IMR-90 (cell line): Measurements from ENCODE around the gene MRM2. TPM values are rescaled to one million over a fixed set of nuclear protein-coding genes. Genes with fewer than 3 reads are reported as not detected.

Experiments used
- ATAC-seq: fragments of 200-7000 bp; cut with Tn5 transposase; 2 replicates; pipeline ENCODE4 v1.9.1; 2020; ENCODE audit warnings: low read depth, mild to moderate bottlenecking, moderate library complexity
- BruUV-seq: library from RNA; stranded (reverse); fragments of 400-500 nt; replicated peaks from 2 replicates; lab custom pipeline; 2021; lab: Mats Ljungman, UMichigan
- CTCF ChIA-PET: fragments of 300-600 bp; formaldehyde crosslinking; extraction: SDS; loops from one replicate; lab custom pipeline; 2021; ENCODE audit warnings: antibody characterized with exemption; lab: Yijun Ruan, JAX
- POLR2A ChIA-PET: fragments of 300-600 bp; sonication (Branson Sonifier 250); formaldehyde crosslinking; loops from one replicate; lab custom pipeline; 2022; ENCODE audit warnings: antibody characterized with exemption; ENCODE audit not compliant: unreplicated experiment; lab: Charles Lee
- DNase-seq: peaks from one replicate; pipeline ENCODE4 v3.0.0; 2013
- H2AFZ ChIP-seq: replicated peaks from 2 replicates; pipeline ENCODE3; 2013; ENCODE audit warnings: low read length, mild to moderate bottlenecking; ENCODE audit not compliant: poor library complexity
- H2AK5ac ChIP-seq: 2 replicates; pipeline ENCODE4 v1.6.1; 2013; ENCODE audit warnings: low read depth, low read length, inconsistent platforms
- H2AK9ac ChIP-seq: replicated peaks from 2 replicates; pipeline ENCODE3; 2013; ENCODE audit warnings: mild to moderate bottlenecking, low read depth, low read length, moderate library complexity; ENCODE audit not compliant: poor library complexity
- H2BK120ac ChIP-seq: 2 replicates; pipeline ENCODE4 v1.6.1; 2013; ENCODE audit warnings: low read depth, low read length, inconsistent platforms
- H2BK15ac ChIP-seq: 3 replicates; pipeline ENCODE4 v1.6.1; 2013; ENCODE audit warnings: low read depth, low read length, inconsistent platforms
- H2BK20ac ChIP-seq: 2 replicates; pipeline ENCODE4 v1.6.1; 2013; ENCODE audit warnings: low read depth, mild to moderate bottlenecking, inconsistent platforms, low read length, moderate library complexity
- H2BK5ac ChIP-seq: 2 replicates; pipeline ENCODE4 v1.6.1; 2013; ENCODE audit warnings: mild to moderate bottlenecking, low read depth, low read length, inconsistent platforms; ENCODE audit not compliant: poor library complexity, severe bottlenecking
- H3K14ac ChIP-seq: replicated peaks from 2 replicates; pipeline ENCODE4 v1.6.1; 2013; ENCODE audit warnings: low read depth, low read length, inconsistent platforms
- H3K18ac ChIP-seq: 2 replicates; pipeline ENCODE4 v1.6.1; 2013; ENCODE audit warnings: low read depth, low read length, control low read depth
- H3K23ac ChIP-seq: 2 replicates; pipeline ENCODE4 v1.6.1; 2013; ENCODE audit warnings: low read depth, low read length, inconsistent platforms
- H3K27ac ChIP-seq: 2 replicates; pipeline ENCODE4 v1.5.1; 2013; ENCODE audit warnings: mild to moderate bottlenecking, control low read depth, low read length; ENCODE audit not compliant: insufficient read depth
- H3K27me3 ChIP-seq: 2 replicates; pipeline ENCODE4 v1.6.1; 2013; ENCODE audit warnings: low read length; ENCODE audit not compliant: control insufficient read depth, insufficient read depth
- H3K36me3 ChIP-seq: 2 replicates; pipeline ENCODE4 v1.6.1; 2013; ENCODE audit warnings: low read length, mixed read lengths; ENCODE audit not compliant: control insufficient read depth, insufficient read depth
- H3K4ac ChIP-seq: 2 replicates; pipeline ENCODE4 v1.6.1; 2013; ENCODE audit warnings: low read depth, low read length, inconsistent platforms
- H3K4me1 ChIP-seq: 2 replicates; pipeline ENCODE4 v1.6.1; 2013; ENCODE audit warnings: low read length, mixed read lengths; ENCODE audit not compliant: control insufficient read depth, insufficient read depth
- H3K4me2 ChIP-seq: 2 replicates; pipeline ENCODE4 v1.6.1; 2013; ENCODE audit warnings: low read depth, mild to moderate bottlenecking, control low read depth, low read length, moderate library complexity
- H3K4me3 ChIP-seq: 2 replicates; pipeline ENCODE4 v1.5.1; 2013; ENCODE audit warnings: low read depth, mild to moderate bottlenecking, control low read depth, low read length, moderate library complexity; ENCODE audit not compliant: insufficient read depth
- H3K56ac ChIP-seq: 2 replicates; pipeline ENCODE4 v1.6.1; 2013; ENCODE audit warnings: low read length, inconsistent platforms; ENCODE audit not compliant: insufficient read depth; ENCODE audit errors: extremely low read depth
- H3K79me1 ChIP-seq, 2 experiments: 2 replicates each; pipeline ENCODE4 v1.6.1; 2013; ENCODE audit warnings: low read length in 2 of 2, inconsistent platforms in 1 of 2, low read depth in 1 of 2
- H3K9ac ChIP-seq: 2 replicates; pipeline ENCODE4 v1.6.1; 2013; ENCODE audit warnings: low read depth, low read length, control low read depth
- H3K9me1 ChIP-seq: 2 replicates; pipeline ENCODE4 v1.6.1; 2013; ENCODE audit warnings: low read length, inconsistent platforms; ENCODE audit not compliant: insufficient read depth
- H3K9me3 ChIP-seq: 2 replicates; pipeline ENCODE4 v1.6.1; 2013; ENCODE audit warnings: low read length; ENCODE audit not compliant: control insufficient read depth, insufficient read depth
- H4K20me1 ChIP-seq: 2 replicates; pipeline ENCODE4 v1.6.1; 2013; ENCODE audit warnings: low read length, inconsistent platforms; ENCODE audit not compliant: insufficient read depth
- H4K5ac ChIP-seq: 2 replicates; pipeline ENCODE4 v1.6.1; 2013; ENCODE audit warnings: mild to moderate bottlenecking, low read depth, low read length, control low read depth
- H4K8ac ChIP-seq, 2 experiments: 2 replicates each; pipeline ENCODE4 v1.6.1; 2013; ENCODE audit warnings: low read depth in 2 of 2, low read length in 2 of 2, control low read depth in 1 of 2, inconsistent platforms in 1 of 2
- H4K91ac ChIP-seq: 2 replicates; pipeline ENCODE4 v1.6.1; 2013; ENCODE audit warnings: low read depth, low read length, inconsistent platforms; ENCODE audit not compliant: insufficient read depth
- BHLHE40 ChIP-seq: fragments of 150-350 bp; IDR thresholded peaks from 2 replicates; pipeline ENCODE4 v1.6.1; 2016; ENCODE audit warnings: mild to moderate bottlenecking, low read depth, low read length
- FOS ChIP-seq: fragments of 150-350 bp; IDR thresholded peaks from 2 replicates; pipeline ENCODE4 v1.6.1; 2016; ENCODE audit warnings: low read depth, low read length
- RCOR1 ChIP-seq: IDR thresholded peaks from 2 replicates; pipeline ENCODE4 v1.6.1; 2012; ENCODE audit warnings: mild to moderate bottlenecking, low read length, improper control_type of control experiment; ENCODE audit not compliant: insufficient replicate concordance
- SMC3 ChIP-seq: fragments of 150-350 bp; IDR thresholded peaks from 2 replicates; pipeline ENCODE4 v1.6.1; 2016; ENCODE audit warnings: low read depth, mild to moderate bottlenecking, antibody characterized with exemption, low read length, moderate library complexity
- WGBS, 2 experiments: methylation state at CpG; one replicate each; pipeline versions ENCODE4 v1.1.5 to v1.1.7; 2013; ENCODE audit warnings: missing lambda C conversion rate in 2 of 2; ENCODE audit not compliant: insufficient read length in 1 of 2; ENCODE audit errors: extremely low coverage in 2 of 2; 5-methylcytosine and 5-hydroxymethylcytosine counted together
- dilution Hi-C: fragments of 300-500 bp; cut with HindIII; formaldehyde crosslinking; loops from one replicate; pipeline ENCODE4 v1.14.3; 2018; ENCODE audit warnings: low sequenced_read_pairs; ENCODE audit not compliant: unreplicated experiment
- in situ Hi-C: fragments of 300-500 bp; cut with MboI; formaldehyde crosslinking; loops from 3 replicates; pipeline ENCODE4 v1.14.3; 2019; ENCODE audit warnings: low sequenced_read_pairs, inconsistent platforms, mixed read lengths
- intact Hi-C: fragments of 100-400 bp; cut with micrococcal nuclease; formaldehyde crosslinking; loops from 2 replicates; pipeline ENCODE4 v1.10.0; 2022
- polyA plus RNA-seq, 3 experiments: library from polyadenylated mRNA; depleted of rRNA; stranded (reverse); fragments of >200 nt; gene quantifications; 2 replicates each; pipeline ENCODE4 v1.2.3, GENCODE V29; 2012; ENCODE audit warnings: low replicate concordance in 1 of 3
- total RNA-seq: library from RNA; depleted of rRNA; stranded (reverse); fragments of >200 nt; gene quantifications from 2 replicates; pipeline ENCODE4 v1.2.3, GENCODE V29; 2012
- TF ChIP-seq, protein P1 (sequence below): fragments of 150-350 bp; IDR thresholded peaks from 2 replicates; pipeline ENCODE4 v1.6.1; 2017; ENCODE audit warnings: mild to moderate bottlenecking, antibody characterized with exemption, low read length, low read depth

The MRM2 gene
- total and polyA plus RNA-seq, 2 of the 4 experiments (the other 2 are of a cell fraction) = 19.1 to 23.8 TPM

DNA sequence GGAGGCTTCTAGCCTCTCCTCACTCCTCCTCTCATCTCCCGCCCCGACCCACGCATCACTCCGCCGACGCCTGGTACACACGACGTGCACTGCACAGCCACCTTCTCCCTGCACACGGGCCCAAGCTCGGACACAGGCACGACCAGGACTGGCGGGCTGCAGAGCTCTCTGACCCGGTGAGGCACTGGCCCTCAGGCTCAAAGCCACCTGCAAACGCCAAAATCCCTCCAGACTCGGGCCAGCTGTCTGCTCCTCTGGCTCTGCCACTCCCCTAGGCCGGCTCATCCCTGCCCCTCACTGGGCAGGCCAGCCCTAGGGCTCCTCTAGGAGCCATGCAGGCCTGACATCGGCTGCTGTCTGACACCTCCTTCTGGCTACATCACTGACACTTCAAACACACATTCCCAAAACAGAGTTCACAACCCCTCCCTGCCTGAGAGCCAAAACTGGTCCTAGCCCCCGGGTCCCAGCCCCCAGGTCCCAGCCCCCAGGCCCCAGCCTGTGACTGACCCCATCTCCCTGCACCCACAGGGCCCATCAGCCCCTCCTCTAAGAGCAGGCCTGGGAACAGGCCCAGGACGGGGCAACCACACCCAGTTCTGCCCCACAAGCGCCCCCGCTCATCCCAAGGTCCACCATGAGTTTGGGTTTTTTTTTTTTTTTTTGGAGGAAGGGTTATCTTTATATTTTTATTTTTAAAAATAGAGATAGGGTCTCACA, 44.4 kb downstream of the MRM2 start:
- dilution Hi-C loops = no loop called here
- Histone ChIP-seq H2AK9ac (peak overlapping the region; percentile 20), H2BK120ac (no peak overlapping the region), H3K27ac (no peak overlapping the region), H2BK15ac (no peak overlapping the region), H3K9me1 (no peaks in the 10 kb centered on the region), H3K23ac (no peak overlapping the region), H4K91ac (no peak overlapping the region), H4K8ac (no peak overlapping the region), H2AK5ac (no peak overlapping the region), H3K4me3 (no peak overlapping the region), H3K56ac (no peak overlapping the region), H4K20me1 (peaks cover 4% of the 10 kb centered on the region), H4K5ac (no peak overlapping the region), H2BK20ac (no peak overlapping the region), H3K27me3 (no peaks in the 10 kb centered on the region), H3K36me3 (peaks cover 24% of the 10 kb centered on the region), H2BK5ac (no peak overlapping the region), H3K79me1 (peaks cover 6 to 20% of the 10 kb centered on the region in 2 experiments; a peak in 3 of 4 replicates), H2AFZ (no peak overlapping the region), H3K9me3 (no peaks in the 10 kb centered on the region), H3K18ac (no peak overlapping the region), H3K4ac (no peak overlapping the region), H3K14ac (no peak overlapping the region), H3K4me1 (no peaks in the 10 kb centered on the region), H3K4me2 (no peak overlapping the region), H3K9ac (no peak overlapping the region)
- ChIA-PET CTCF (no interaction called here), POLR2A (no interaction called here)
- WGBS, 2 experiments = no CpG with 5 or more reads among the region's 21 CpGs
- intact Hi-C loops = no loop called here
- ATAC-seq (no peak), DNase-seq (no peak)
- in situ Hi-C loops = no loop called here
- no TSS peak for BruUV-seq
- TF ChIP-seq, protein P1, sequence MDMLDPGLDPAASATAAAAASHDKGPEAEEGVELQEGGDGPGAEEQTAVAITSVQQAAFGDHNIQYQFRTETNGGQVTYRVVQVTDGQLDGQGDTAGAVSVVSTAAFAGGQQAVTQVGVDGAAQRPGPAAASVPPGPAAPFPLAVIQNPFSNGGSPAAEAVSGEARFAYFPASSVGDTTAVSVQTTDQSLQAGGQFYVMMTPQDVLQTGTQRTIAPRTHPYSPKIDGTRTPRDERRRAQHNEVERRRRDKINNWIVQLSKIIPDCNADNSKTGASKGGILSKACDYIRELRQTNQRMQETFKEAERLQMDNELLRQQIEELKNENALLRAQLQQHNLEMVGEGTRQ = no peak
- TF ChIP-seq FOS (no peak), SMC3 (no peak), RCOR1 (no peak), BHLHE40 (no peak)
